Kidney epithelial cell (primary cell): ENCODE results near the gene PCDH12. TPM values are rescaled to one million over a fixed set of nuclear protein-coding genes. Genes with fewer than 3 reads are reported as not detected.
A peak's percentile ranks its signal among the peaks of the same experiment; 100 is the strongest.

Experiments
- DNase-seq: peaks from one replicate; pipeline ENCODE4 v3.0.0-alpha.2; 2010; ENCODE audit warnings: low read depth
- H3K27me3 ChIP-seq: 2 replicates; pipeline ENCODE4 v1.6.0; 2011; ENCODE audit warnings: low read length; ENCODE audit not compliant: control insufficient read depth, insufficient read depth
- H3K36me3 ChIP-seq: 2 replicates; pipeline ENCODE4 v1.5.1; 2011; ENCODE audit warnings: low read length; ENCODE audit not compliant: control insufficient read depth, insufficient read depth
- H3K4me3 ChIP-seq: 2 replicates; pipeline ENCODE4 v1.5.1; 2011; ENCODE audit warnings: low read depth, mild to moderate bottlenecking, control low read depth, low read length
- CTCF ChIP-seq: IDR thresholded peaks from 2 replicates; pipeline ENCODE4 v1.5.1; 2011; ENCODE audit warnings: mild to moderate bottlenecking, moderate library complexity, low read length, control low read depth, inconsistent platforms; ENCODE audit not compliant: insufficient read depth, poor library complexity, severe bottlenecking
- total RNA-seq: library from RNA; depleted of rRNA; stranded (reverse); fragments of >200 nt; gene quantifications from 2 replicates; pipeline ENCODE4 v1.2.3, GENCODE V29; 2015

Gene PCDH12
- total RNA-seq, 1 donor from 2014 or later: not detected

GRCh38 chr5:141914797-141915196 lies 43.2 kb downstream of the PCDH12 start:
- Histone ChIP-seq H3K36me3 (no peaks in the 10 kb centered on the region), H3K4me3 (no peak overlapping the region), H3K27me3 (peaks cover 14% of the 10 kb centered on the region)
- no peak for TF ChIP-seq CTCF
- DNase-seq: no peak

- Histone ChIP-seq H3K27me3 (peaks cover 14% of the 10 kb centered on the region), H3K4me3 (peak overlapping the region; percentile 21), H3K36me3 (no peaks in the 10 kb centered on the region)
- peak; percentile 24 for TF ChIP-seq CTCF
- DNase-seq: no peak
Measured at GRCh38 chr5:141914199-141914743, 43.7 kb downstream of the PCDH12 start.

GRCh38 chr5:141913560-141914198 lies 44.3 kb downstream of the PCDH12 start:
- DNase-seq: no peak
- no peak for TF ChIP-seq CTCF
- no peaks in the 10 kb centered on the region for H3K36me3 ChIP-seq
- H3K27me3 ChIP-seq: peaks cover 14% of the 10 kb centered on the region
- H3K4me3 ChIP-seq: peak overlapping the region; percentile 21

GRCh38 chr5:141910271-141910673 lies 47.7 kb downstream of the PCDH12 start:
- DNase-seq: no peak

GRCh38 chr5:141909212-141909611 lies 48.8 kb downstream of the PCDH12 start:
- H3K4me3 ChIP-seq: no peak overlapping the region
- no peaks in the 10 kb centered on the region for H3K36me3 ChIP-seq
- DNase-seq: no peak
- no peak for TF ChIP-seq CTCF
- peaks cover 8% of the 10 kb centered on the region for H3K27me3 ChIP-seq

More at GRCh38 chr5:141910271-141910673, 47.7 kb downstream of the PCDH12 start:
- Histone ChIP-seq H3K27me3 (peaks cover 11% of the 10 kb centered on the region), H3K36me3 (no peaks in the 10 kb centered on the region), H3K4me3 (no peak overlapping the region)
- TF ChIP-seq CTCF: no peak

GRCh38 chr5:141908796-141909195 lies 49.2 kb downstream of the PCDH12 start:
- no peak for DNase-seq

More at GRCh38 chr5:141908796-141909195, 49.2 kb downstream of the PCDH12 start:
- Histone ChIP-seq H3K27me3 (peaks cover 4% of the 10 kb centered on the region), H3K36me3 (no peaks in the 10 kb centered on the region), H3K4me3 (no peak overlapping the region)
- no peak for TF ChIP-seq CTCF
